HG03159 (cell line): ENCODE results near the gene GPR141.
A peak's percentile ranks its signal among the peaks of the same experiment; 100 is the strongest.

Experiments used
- ATAC-seq: cut with Tn5 transposase; IDR thresholded peaks from one replicate; pipeline ENCODE4 v1.9.1; 2021; ENCODE audit warnings: mild to moderate bottlenecking, moderate library complexity; ENCODE audit not compliant: unreplicated experiment

Gene GPR141

GRCh38 chr7:37683246-37684120 lies at the start of gene GPR141:
Gene GPR141 (plus strand): TSS chr7:37683766. CDS start chr7:37740394, 56,628 bp downstream.
- peak; percentile 93 for ATAC-seq

- no peak for ATAC-seq
Measured at GRCh38 chr7:37635346-37635745, 48.2 kb upstream of the GPR141 start.

- no peak for ATAC-seq
Measured at GRCh38 chr7:37642028-37642540, 41.5 kb upstream of the GPR141 start.

GRCh38 chr7:37643876-37644275 lies 39.7 kb upstream of the GPR141 start:
- no peak for ATAC-seq

GRCh38 chr7:37645282-37646050 lies 38.1 kb upstream of the GPR141 start:
- ATAC-seq: no peak

- ATAC-seq: peak; percentile 91
Measured at GRCh38 chr7:37656913-37657530, 26.5 kb upstream of the GPR141 start.

GRCh38 chr7:37657816-37658215 lies 25.8 kb upstream of the GPR141 start:
- no peak for ATAC-seq

- no peak for ATAC-seq
Measured at GRCh38 chr7:37659971-37660565, 23.5 kb upstream of the GPR141 start.

GRCh38 chr7:37660614-37661013 lies 23.0 kb upstream of the GPR141 start:
- no peak for ATAC-seq

GRCh38 chr7:37663693-37664092 lies 19.9 kb upstream of the GPR141 start:
- ATAC-seq: no peak

GRCh38 chr7:37665352-37666022 lies 18.1 kb upstream of the GPR141 start:
- no peak for ATAC-seq

GRCh38 chr7:37666026-37666799 lies 17.4 kb upstream of the GPR141 start:
- ATAC-seq: no peak

GRCh38 chr7:37669818-37670217 lies 13.7 kb upstream of the GPR141 start:
- ATAC-seq: no peak

- no peak for ATAC-seq
Measured at GRCh38 chr7:37670436-37670835, 13.1 kb upstream of the GPR141 start.

- no peak for ATAC-seq
Measured at GRCh38 chr7:37671876-37672275, 11.7 kb upstream of the GPR141 start.

- no peak for ATAC-seq
Measured at GRCh38 chr7:37672926-37673325, 10.6 kb upstream of the GPR141 start.

GRCh38 chr7:37673523-37673922 lies 10.0 kb upstream of the GPR141 start:
- ATAC-seq: no peak

- ATAC-seq: no peak
Measured at GRCh38 chr7:37674531-37674930, 9.0 kb upstream of the GPR141 start.

- no peak for ATAC-seq
Measured at GRCh38 chr7:37675749-37676148, 7.8 kb upstream of the GPR141 start.

GRCh38 chr7:37684927-37685326 lies 1.4 kb downstream of the GPR141 start:
- no peak for ATAC-seq
